HCT116 (cell line): ENCODE data around the gene PNPLA2. TPM values are rescaled to one million over a fixed set of nuclear protein-coding genes. Genes with fewer than 3 reads are reported as not detected.
A peak's percentile ranks its signal among the peaks of the same experiment; 100 is the strongest.

Source experiments
- ATAC-seq: fragments of 200-7000 bp; cut with Tn5 transposase; 2 replicates; pipeline ENCODE4 v1.9.1; 2020; ENCODE audit warnings: mild to moderate bottlenecking, moderate library complexity
- BruUV-seq: library from RNA; stranded (reverse); fragments of 400-500 nt; replicated peaks from 2 replicates; lab custom pipeline; 2021; lab: Mats Ljungman, UMichigan
- CTCF ChIA-PET: fragments of 300-600 bp; sonication (Branson Sonifier 250); formaldehyde crosslinking; loops from one replicate; lab custom pipeline; 2021; ENCODE audit warnings: antibody characterized with exemption; lab: Charles Lee
- POLR2A ChIA-PET: fragments of 300-600, 350-600 bp; sonication (Branson Sonifier 250); formaldehyde crosslinking; loops from one replicate; lab custom pipeline; 2021; ENCODE audit warnings: antibody characterized with exemption; lab: Charles Lee
- RAD21 ChIA-PET, 2 experiments: fragments of 300-600 bp; sonication (Branson Sonifier 250); formaldehyde crosslinking; loops; one replicate each; lab custom pipeline; 2023; ENCODE audit warnings: low total read pairs in 2 of 2; ENCODE audit not compliant: uncharacterized antibody in 2 of 2, unreplicated experiment in 2 of 2, low non-redundant PET in 1 of 2; lab: Charles Lee
- DNase-seq: peaks from one replicate; pipeline ENCODE4 v3.0.0-alpha.2; 2010; ENCODE audit warnings: low read depth, low spot score
- H2AFZ ChIP-seq: fragments of 200-600 bp; shearing (Covaris generic), sonication (generic); 2 replicates; pipeline ENCODE4 v1.6.1; 2017; ENCODE audit warnings: low read depth, mixed run types, mixed read lengths, antibody characterized with exemption, low read length; ENCODE audit not compliant: poor library complexity, severe bottlenecking
- H3K27ac ChIP-seq: 2 replicates; pipeline ENCODE4 v1.5.1; 2012; ENCODE audit warnings: low read depth, low read length
- H3K27me3 ChIP-seq: fragments of 200-600 bp; sonication (generic); 2 replicates; pipeline ENCODE4 v1.6.1; 2016; ENCODE audit warnings: mixed run types, low read length, mixed read lengths; ENCODE audit not compliant: insufficient read depth
- H3K36me3 ChIP-seq, 2 experiments: fragments of 200-500 bp in 1 of 2; fragments of 200-600 bp in 1 of 2; sonication (Bioruptor generic) in 1 of 2; sonication (generic) in 1 of 2; 2 replicates each; pipeline versions ENCODE4 v1.5.1 to v1.6.1; 2014 to 2016; ENCODE audit warnings: low read length in 2 of 2, inconsistent platforms in 1 of 2, mixed read lengths in 1 of 2, mixed run types in 1 of 2; ENCODE audit not compliant: insufficient read depth in 2 of 2, control insufficient read depth in 1 of 2
- H3K4me1 ChIP-seq, 2 experiments: fragments of 200-600 bp in 1 of 2; sonication (generic) in 1 of 2; 2 replicates each; pipeline versions ENCODE4 v1.5.1 to v1.6.1; 2012 to 2017; ENCODE audit warnings: low read length in 2 of 2, inconsistent platforms in 1 of 2, mild to moderate bottlenecking in 1 of 2, mixed read lengths in 1 of 2, mixed run types in 1 of 2, moderate library complexity in 1 of 2; ENCODE audit not compliant: insufficient read depth in 2 of 2, control insufficient read depth in 1 of 2
- H3K4me2 ChIP-seq: fragments of 200-600 bp; sonication (generic); 2 replicates; pipeline ENCODE4 v1.6.1; 2017; ENCODE audit warnings: mixed run types, low read length, mixed read lengths
- H3K4me3 ChIP-seq, 2 experiments: fragments of 200-600 bp in 1 of 2; sonication (generic) in 1 of 2; replicated peaks in 1 of 2; 2 replicates each; pipeline ENCODE4 v1.5.1; 2011 to 2016; ENCODE audit warnings: low read length in 2 of 2, control low read depth in 1 of 2, low read depth in 1 of 2, mild to moderate bottlenecking in 1 of 2, mixed read lengths in 1 of 2, mixed run types in 1 of 2
- H3K79me2 ChIP-seq: fragments of 200-600 bp; sonication (generic); 2 replicates; pipeline ENCODE4 v1.6.1; 2017; ENCODE audit warnings: mild to moderate bottlenecking, mixed run types, low read length, moderate library complexity, mixed read lengths; ENCODE audit not compliant: insufficient read depth
- H3K9ac ChIP-seq: fragments of 200-600 bp; sonication (generic); 2 replicates; pipeline ENCODE4 v1.6.1; 2016; ENCODE audit warnings: low read length, mixed read lengths
- H3K9me2 ChIP-seq: fragments of 200-600 bp; sonication (generic), shearing (Covaris generic); 2 replicates; pipeline ENCODE4 v1.6.1; 2017; ENCODE audit warnings: mixed run types, mild to moderate bottlenecking, moderate library complexity; ENCODE audit not compliant: insufficient read depth
- H3K9me3 ChIP-seq, 2 experiments: fragments of 200-500 bp in 1 of 2; fragments of 200-600 bp in 1 of 2; sonication (Bioruptor generic) in 1 of 2; sonication (generic) in 1 of 2; 2 replicates each; pipeline ENCODE4 v1.6.1; 2014 to 2017; ENCODE audit warnings: low read length in 2 of 2, mixed read lengths in 2 of 2, inconsistent platforms in 1 of 2, low read depth in 1 of 2, mild to moderate bottlenecking in 1 of 2, mixed run types in 1 of 2, moderate library complexity in 1 of 2; ENCODE audit not compliant: control insufficient read depth in 1 of 2, insufficient read depth in 1 of 2
- H4K20me1 ChIP-seq: fragments of 200-600 bp; sonication (generic), shearing (Covaris generic); 2 replicates; pipeline ENCODE4 v1.6.1; 2017; ENCODE audit warnings: mixed run types, mild to moderate bottlenecking, moderate library complexity; ENCODE audit not compliant: insufficient read depth
- CBX3 ChIP-seq: IDR thresholded peaks from 2 replicates; pipeline ENCODE4 v1.6.1; 2012; ENCODE audit warnings: low read depth
- CEBPB ChIP-seq: IDR thresholded peaks from 2 replicates; pipeline ENCODE4 v1.6.1; 2012; ENCODE audit warnings: low read depth
- ELF1 ChIP-seq: IDR thresholded peaks from 2 replicates; pipeline ENCODE4 v1.6.1; 2012; ENCODE audit warnings: low read depth, borderline replicate concordance
- EZH2 ChIP-seq: fragments of 200-600 bp; sonication (generic); IDR thresholded peaks from 2 replicates; pipeline ENCODE4 v1.6.1; 2017; ENCODE audit warnings: antibody characterized with exemption, mixed run types
- EZH2phosphoT487 ChIP-seq: fragments of 200-600 bp; IDR thresholded peaks from 2 replicates; pipeline ENCODE4 v1.6.1; 2018; ENCODE audit warnings: antibody characterized with exemption, borderline replicate concordance
- FOSL1 ChIP-seq: IDR thresholded peaks from 2 replicates; pipeline ENCODE4 v1.6.1; 2012; ENCODE audit warnings: low read depth
- JUND ChIP-seq: IDR thresholded peaks from 2 replicates; pipeline ENCODE4 v1.6.1; 2012
- POLR2AphosphoS5 ChIP-seq: IDR thresholded peaks from 2 replicates; pipeline ENCODE4 v1.6.1; 2011; ENCODE audit warnings: mild to moderate bottlenecking, low read depth, low read length, moderate library complexity
- SIN3A ChIP-seq: IDR thresholded peaks from 2 replicates; pipeline ENCODE4 v1.6.1; 2012; ENCODE audit warnings: low read depth
- SP1 ChIP-seq: IDR thresholded peaks from 2 replicates; pipeline ENCODE4 v1.6.1; 2012; ENCODE audit warnings: low read depth
- SRF ChIP-seq: IDR thresholded peaks from 2 replicates; pipeline ENCODE4 v1.6.1; 2012; ENCODE audit warnings: low read depth
- TCF7L2 ChIP-seq: IDR thresholded peaks from 2 replicates; pipeline ENCODE4 v1.7.0; 2011; ENCODE audit warnings: borderline replicate concordance, inconsistent platforms; ENCODE audit not compliant: insufficient read depth, insufficient read length; ENCODE audit errors: extremely low read depth
- ZFX ChIP-seq: fragments of 450-650 bp; IDR thresholded peaks from 2 replicates; pipeline ENCODE4 v1.6.1; 2017
- intact Hi-C: fragments of 100-400 bp; cut with micrococcal nuclease; formaldehyde crosslinking; loops from 2 replicates; pipeline ENCODE4 v1.10.0; 2022
- total RNA-seq: library from RNA; stranded (reverse); gene quantifications from one replicate; pipeline ENCODE4 v1.2.1, GENCODE V29; 2021; ENCODE audit not compliant: unreplicated experiment
- TF ChIP-seq, protein P1 (sequence below): IDR thresholded peaks from 2 replicates; pipeline ENCODE4 v1.6.1; 2011; ENCODE audit warnings: mild to moderate bottlenecking, low read length, moderate library complexity; ENCODE audit not compliant: insufficient replicate concordance; ENCODE audit errors: extremely low read depth
- TF ChIP-seq, protein P2 (sequence below): IDR thresholded peaks from 2 replicates; pipeline ENCODE4 v1.6.1; 2012; ENCODE audit warnings: low read depth
- TF ChIP-seq, protein P3 (sequence below): IDR thresholded peaks from 2 replicates; pipeline ENCODE4 v1.6.1; 2012

PNPLA2 gene
- total RNA-seq, 1 experiment from 2014 or later, result 124 TPM

DNA sequence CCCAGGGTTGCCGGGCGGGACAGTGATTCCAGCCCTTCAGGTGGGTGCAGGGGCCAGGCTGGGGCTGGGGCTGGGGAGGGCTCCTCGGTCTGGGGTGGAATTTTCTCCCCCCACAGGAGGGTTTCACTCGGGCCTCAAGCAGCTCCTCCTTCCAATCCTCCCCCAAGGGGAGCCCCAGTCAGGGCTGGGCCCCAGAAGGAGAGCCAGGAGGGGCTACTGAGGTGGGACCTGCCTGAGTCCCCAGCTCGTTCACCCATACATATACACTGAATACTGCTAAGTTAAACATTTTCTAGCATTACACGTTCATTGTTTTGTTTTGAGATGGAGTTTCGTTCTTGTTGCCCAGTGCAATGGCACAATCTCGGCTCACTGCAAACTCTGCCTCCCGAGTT, 7.5 kb downstream of the PNPLA2 start:
- intact Hi-C loops, result no loop called here
- no peaks in the 10 kb centered on the region for H3K9me2 ChIP-seq
- peak overlapping the region in 1 of 2 experiments; percentile 65; a peak in 2 of 4 replicates for H3K4me3 ChIP-seq
- no peaks in the 10 kb centered on the region for H4K20me1 ChIP-seq
- H3K27me3 ChIP-seq, result no peaks in the 10 kb centered on the region
- H3K9ac ChIP-seq, result peak overlapping the region; percentile 76
- H3K9me3 ChIP-seq, result no peaks in the 10 kb centered on the region
- RAD21 ChIA-PET, result interaction anchor here (0.8 to 1.2 kb wide), 2 partner anchors 9 kb away, joined by 3 read pairs; no protein-coding TSS in a partner anchor
- TF ChIP-seq, protein P1, sequence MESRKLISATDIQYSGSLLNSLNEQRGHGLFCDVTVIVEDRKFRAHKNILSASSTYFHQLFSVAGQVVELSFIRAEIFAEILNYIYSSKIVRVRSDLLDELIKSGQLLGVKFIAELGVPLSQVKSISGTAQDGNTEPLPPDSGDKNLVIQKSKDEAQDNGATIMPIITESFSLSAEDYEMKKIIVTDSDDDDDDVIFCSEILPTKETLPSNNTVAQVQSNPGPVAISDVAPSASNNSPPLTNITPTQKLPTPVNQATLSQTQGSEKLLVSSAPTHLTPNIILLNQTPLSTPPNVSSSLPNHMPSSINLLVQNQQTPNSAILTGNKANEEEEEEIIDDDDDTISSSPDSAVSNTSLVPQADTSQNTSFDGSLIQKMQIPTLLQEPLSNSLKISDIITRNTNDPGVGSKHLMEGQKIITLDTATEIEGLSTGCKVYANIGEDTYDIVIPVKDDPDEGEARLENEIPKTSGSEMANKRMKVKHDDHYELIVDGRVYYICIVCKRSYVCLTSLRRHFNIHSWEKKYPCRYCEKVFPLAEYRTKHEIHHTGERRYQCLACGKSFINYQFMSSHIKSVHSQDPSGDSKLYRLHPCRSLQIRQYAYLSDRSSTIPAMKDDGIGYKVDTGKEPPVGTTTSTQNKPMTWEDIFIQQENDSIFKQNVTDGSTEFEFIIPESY, result no peak
- TF ChIP-seq CEBPB, result no peak
- TF ChIP-seq POLR2AphosphoS5, result no peak
- TF ChIP-seq SP1, result no peak
- TF ChIP-seq, protein P2, sequence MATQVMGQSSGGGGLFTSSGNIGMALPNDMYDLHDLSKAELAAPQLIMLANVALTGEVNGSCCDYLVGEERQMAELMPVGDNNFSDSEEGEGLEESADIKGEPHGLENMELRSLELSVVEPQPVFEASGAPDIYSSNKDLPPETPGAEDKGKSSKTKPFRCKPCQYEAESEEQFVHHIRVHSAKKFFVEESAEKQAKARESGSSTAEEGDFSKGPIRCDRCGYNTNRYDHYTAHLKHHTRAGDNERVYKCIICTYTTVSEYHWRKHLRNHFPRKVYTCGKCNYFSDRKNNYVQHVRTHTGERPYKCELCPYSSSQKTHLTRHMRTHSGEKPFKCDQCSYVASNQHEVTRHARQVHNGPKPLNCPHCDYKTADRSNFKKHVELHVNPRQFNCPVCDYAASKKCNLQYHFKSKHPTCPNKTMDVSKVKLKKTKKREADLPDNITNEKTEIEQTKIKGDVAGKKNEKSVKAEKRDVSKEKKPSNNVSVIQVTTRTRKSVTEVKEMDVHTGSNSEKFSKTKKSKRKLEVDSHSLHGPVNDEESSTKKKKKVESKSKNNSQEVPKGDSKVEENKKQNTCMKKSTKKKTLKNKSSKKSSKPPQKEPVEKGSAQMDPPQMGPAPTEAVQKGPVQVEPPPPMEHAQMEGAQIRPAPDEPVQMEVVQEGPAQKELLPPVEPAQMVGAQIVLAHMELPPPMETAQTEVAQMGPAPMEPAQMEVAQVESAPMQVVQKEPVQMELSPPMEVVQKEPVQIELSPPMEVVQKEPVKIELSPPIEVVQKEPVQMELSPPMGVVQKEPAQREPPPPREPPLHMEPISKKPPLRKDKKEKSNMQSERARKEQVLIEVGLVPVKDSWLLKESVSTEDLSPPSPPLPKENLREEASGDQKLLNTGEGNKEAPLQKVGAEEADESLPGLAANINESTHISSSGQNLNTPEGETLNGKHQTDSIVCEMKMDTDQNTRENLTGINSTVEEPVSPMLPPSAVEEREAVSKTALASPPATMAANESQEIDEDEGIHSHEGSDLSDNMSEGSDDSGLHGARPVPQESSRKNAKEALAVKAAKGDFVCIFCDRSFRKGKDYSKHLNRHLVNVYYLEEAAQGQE, result no peak
- TF ChIP-seq, protein P3, sequence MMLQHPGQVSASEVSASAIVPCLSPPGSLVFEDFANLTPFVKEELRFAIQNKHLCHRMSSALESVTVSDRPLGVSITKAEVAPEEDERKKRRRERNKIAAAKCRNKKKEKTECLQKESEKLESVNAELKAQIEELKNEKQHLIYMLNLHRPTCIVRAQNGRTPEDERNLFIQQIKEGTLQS, result no peak
- TF ChIP-seq FOSL1, result no peak
- TF ChIP-seq ELF1, result no peak
- no peak for TF ChIP-seq SRF
- no peak for TF ChIP-seq TCF7L2
- TF ChIP-seq CBX3, result no peak
- no peak for TF ChIP-seq EZH2
- no peak for TF ChIP-seq JUND
- no peak for TF ChIP-seq ZFX
- TF ChIP-seq EZH2phosphoT487, result no peak
- no peak for TF ChIP-seq SIN3A
- TF ChIP-seq, all 23 proteins: peak for 0
- ChIA-PET CTCF (no interaction called here), POLR2A (interaction anchor here (0.8 kb wide), 1 partner anchor 8 kb away, joined by 3 read pairs; no protein-coding TSS in a partner anchor)
- peaks cover 10% of the 10 kb centered on the region; the same call in 1 of the 2 replicates for H3K79me2 ChIP-seq
- peak overlapping the region; percentile 89; the same call in 1 of the 2 replicates for H3K27ac ChIP-seq
- peaks cover 26 to 44% of the 10 kb centered on the region in 2 experiments for H3K4me1 ChIP-seq
- H3K4me2 ChIP-seq, result peak overlapping the region; percentile 100
- no peaks in the 10 kb centered on the region for H3K36me3 ChIP-seq
- H2AFZ ChIP-seq, result no peak overlapping the region
- TSS peak; percentile 31 for BruUV-seq
- no peak for DNase-seq
- no peak for ATAC-seq
